D721Med (cell line): ENCODE data around the gene CFAP298.
"Not testable (repeated sequence)": the region's sequence is repeated elsewhere in the genome, so short reads cannot be mapped to it uniquely, and the experiment has no call there.

Experiments
- DNase-seq: peaks from one replicate; pipeline ENCODE4 v3.0.0; 2011; ENCODE audit warnings: low spot score; ENCODE audit not compliant: insufficient read length
- FAIRE-seq: peaks from 2 replicates; lab custom pipeline; 2011; peaks lifted over from hg19 to GRCh38; lab: Jason Lieb, UNC
- CTCF ChIP-seq: IDR thresholded peaks from 2 replicates; pipeline ENCODE4 v1.5.1; 2012; ENCODE audit warnings: mild to moderate bottlenecking, control low read depth; ENCODE audit not compliant: insufficient read depth; ENCODE audit errors: missing control alignments

The CFAP298 gene

GRCh38 chr21:32565856-32566465 lies 46.2 kb downstream of the CFAP298 start:
- DNase-seq = no peak
- FAIRE-seq = no peak
- no peak for TF ChIP-seq CTCF

- no peak for FAIRE-seq
- no peak for DNase-seq
- no peak for TF ChIP-seq CTCF
Observed at GRCh38 chr21:32562915-32563314, 49.3 kb downstream of the CFAP298 start.

- no peak for FAIRE-seq
- TF ChIP-seq CTCF = peak; percentile 30
- no peak for DNase-seq
Observed at GRCh38 chr21:32562426-32562825, 49.8 kb downstream of the CFAP298 start.

GRCh38 chr21:32561476-32561875 lies 50.7 kb downstream of the CFAP298 start:
- not testable (repeated sequence) for DNase-seq, FAIRE-seq

GRCh38 chr21:32560896-32561295 lies 51.3 kb downstream of the CFAP298 start:
- FAIRE-seq (no peak), DNase-seq (no peak)
- no peak for TF ChIP-seq CTCF

- no peak for FAIRE-seq
- no peak for DNase-seq
- no peak for TF ChIP-seq CTCF
Observed at GRCh38 chr21:32559006-32559610, 53.1 kb downstream of the CFAP298 start.

- DNase-seq (no peak), FAIRE-seq (no peak)
- no peak for TF ChIP-seq CTCF
Observed at GRCh38 chr21:32558106-32558505, 54.1 kb downstream of the CFAP298 start.
